Activated CD8-positive, alpha-beta T cell treated with anti-CD3 and anti-CD28 coated beads for 36 hours (primary cell): ENCODE measurements around the gene GAS6. TPM values are rescaled to one million over a fixed set of nuclear protein-coding genes. Genes with fewer than 3 reads are reported as not detected.

ENCODE experiments used
- ATAC-seq: fragments of 200-7000 bp; cut with Tn5 transposase; one replicate; pipeline ENCODE4 v1.10.0; 2021; ENCODE audit warnings: mild to moderate bottlenecking, moderate library complexity
- CTCF ChIA-PET: fragments of 350-600 bp; sonication (Branson Sonifier 250); formaldehyde crosslinking; loops from one replicate; lab custom pipeline; 2021; ENCODE audit warnings: antibody characterized with exemption; lab: Charles Lee
- POLR2A ChIA-PET: fragments of 350-600 bp; sonication (Branson Sonifier 250); formaldehyde crosslinking; loops from one replicate; lab custom pipeline; 2021; ENCODE audit warnings: antibody characterized with exemption; lab: Charles Lee
- DNase-seq: peaks from one replicate; pipeline ENCODE4 v3.0.0-alpha.2; 2020
- H3K27ac Mint-ChIP-seq: one replicate; pipeline ENCODE4 v1.8.0; 2021; ENCODE audit warnings: mild to moderate bottlenecking, mixed read lengths
- H3K27me3 Mint-ChIP-seq: one replicate; pipeline ENCODE4 v1.8.0; 2021; ENCODE audit warnings: mixed read lengths
- H3K36me3 Mint-ChIP-seq: one replicate; pipeline ENCODE4 v1.8.0; 2021; ENCODE audit warnings: low read depth, mixed read lengths
- H3K4me1 Mint-ChIP-seq: one replicate; pipeline ENCODE4 v1.8.0; 2021; ENCODE audit warnings: low read depth, mixed read lengths
- H3K4me3 Mint-ChIP-seq: one replicate; pipeline ENCODE4 v1.8.0; 2021; ENCODE audit warnings: mild to moderate bottlenecking, moderate library complexity, mixed read lengths
- H3K9me3 Mint-ChIP-seq: one replicate; pipeline ENCODE4 v1.8.0; 2021; ENCODE audit warnings: mixed read lengths
- CTCF ChIP-seq: fragments of 200-600 bp; IDR thresholded peaks from one replicate; pipeline ENCODE4 v1.8.0; 2022; ENCODE audit warnings: antibody characterized with exemption, mild to moderate bottlenecking
- intact Hi-C: fragments of 100-400 bp; cut with micrococcal nuclease; formaldehyde crosslinking; loops from one replicate; pipeline ENCODE4 v1.10.0; 2022
- total RNA-seq, 2 experiments: library from RNA; stranded (reverse); gene quantifications; one replicate each; pipeline ENCODE4 v1.2.3, GENCODE V29; 2021

GAS6 gene
- total RNA-seq, 2 experiments from 2014 or later, result 0.23 to 0.25 TPM

GRCh38 chr13:113852536-113853517 lies 11.0 kb downstream of the GAS6 start:
- H3K36me3 Mint-ChIP-seq, result no peaks in the 10 kb centered on the region
- DNase-seq, result no peak
- H3K27ac Mint-ChIP-seq, result no peak overlapping the region
- no peaks in the 10 kb centered on the region for H3K9me3 Mint-ChIP-seq
- ChIA-PET CTCF (no interaction called here), POLR2A (interaction anchor here (0.6 to 1.1 kb wide), 2 partner anchors 15 to 118 kb away, joined by 3 read pairs; no protein-coding TSS in a partner anchor)
- ATAC-seq, result no peak
- intact Hi-C loops, result no loop called here
- peaks cover 19% of the 10 kb centered on the region for H3K4me1 Mint-ChIP-seq
- peaks cover 6% of the 10 kb centered on the region for H3K27me3 Mint-ChIP-seq
- no peak for TF ChIP-seq CTCF
- no peak overlapping the region for H3K4me3 Mint-ChIP-seq

- intact Hi-C loops, result no loop called here
- Mint-ChIP-seq H3K27ac (no peak overlapping the region), H3K4me1 (peaks cover 19% of the 10 kb centered on the region), H3K36me3 (no peaks in the 10 kb centered on the region), H3K4me3 (no peak overlapping the region), H3K27me3 (peaks cover 6% of the 10 kb centered on the region), H3K9me3 (no peaks in the 10 kb centered on the region)
- TF ChIP-seq CTCF, result no peak
- no peak for DNase-seq
- ATAC-seq, result no peak
- ChIA-PET CTCF (no interaction called here), POLR2A (interaction anchor here (0.6 to 1.1 kb wide), 2 partner anchors 14 to 117 kb away, joined by 3 read pairs; no protein-coding TSS in a partner anchor)
Observed at GRCh38 chr13:113851826-113852535, 11.9 kb downstream of the GAS6 start.

- intact Hi-C loops, result no loop called here
- DNase-seq, result no peak
- ATAC-seq, result no peak
- no peak for TF ChIP-seq CTCF
- Mint-ChIP-seq H3K27ac (no peak overlapping the region), H3K4me3 (no peak overlapping the region), H3K27me3 (peaks cover 6% of the 10 kb centered on the region), H3K9me3 (no peaks in the 10 kb centered on the region), H3K4me1 (peaks cover 24% of the 10 kb centered on the region), H3K36me3 (no peaks in the 10 kb centered on the region)
- CTCF ChIA-PET, result no interaction called here
- POLR2A ChIA-PET, result no interaction called here
Observed at GRCh38 chr13:113851480-113851803, 12.4 kb downstream of the GAS6 start.

- ChIA-PET CTCF (no interaction called here), POLR2A (no interaction called here)
- ATAC-seq, result no peak
- H3K9me3 Mint-ChIP-seq, result no peaks in the 10 kb centered on the region
- intact Hi-C loops, result no loop called here
- DNase-seq, result no peak
- H3K27me3 Mint-ChIP-seq, result peaks cover 6% of the 10 kb centered on the region
- no peak overlapping the region for H3K27ac Mint-ChIP-seq
- TF ChIP-seq CTCF, result no peak
- H3K4me1 Mint-ChIP-seq, result peaks cover 29% of the 10 kb centered on the region
- H3K4me3 Mint-ChIP-seq, result no peak overlapping the region
- no peaks in the 10 kb centered on the region for H3K36me3 Mint-ChIP-seq
Observed at GRCh38 chr13:113850722-113851479, 13.0 kb downstream of the GAS6 start.
